GM21619 (cell line): ENCODE measurements around the gene EVI2A.
"Not testable (repeated sequence)": the region's sequence is repeated elsewhere in the genome, so short reads cannot be mapped to it uniquely, and the experiment has no call there.

Experiments used
- ATAC-seq: cut with Tn5 transposase; IDR thresholded peaks from one replicate; pipeline ENCODE4 v1.9.1; 2021; ENCODE audit not compliant: unreplicated experiment

The EVI2A gene

GRCh38 chr17:31313982-31314781 is 7.2 kb downstream of the EVI2A start, which contains the start of gene EVI2B:
TSS of gene EVI2B (minus strand) at chr17:31314054. CDS start at chr17:31305609, 8,445 bp downstream.
- no peak for ATAC-seq

GRCh38 chr17:31312223-31312622 is 9.2 kb downstream of the EVI2A start:
- not testable (repeated sequence) for ATAC-seq

GRCh38 chr17:31311526-31311925 is 9.9 kb downstream of the EVI2A start:
- ATAC-seq, result no peak

GRCh38 chr17:31310886-31311285 is 10.5 kb downstream of the EVI2A start:
- no peak for ATAC-seq

- ATAC-seq, result no peak
Observed at GRCh38 chr17:31310260-31310659, 11.2 kb downstream of the EVI2A start.

- no peak for ATAC-seq
Observed at GRCh38 chr17:31309556-31309955, 11.9 kb downstream of the EVI2A start.

GRCh38 chr17:31308372-31309334 is 12.8 kb downstream of the EVI2A start:
- no peak for ATAC-seq

- ATAC-seq, result no peak
Observed at GRCh38 chr17:31307640-31308039, 13.8 kb downstream of the EVI2A start.

GRCh38 chr17:31299624-31300023 is 21.8 kb downstream of the EVI2A start:
- ATAC-seq, result no peak

GRCh38 chr17:31297090-31297489 is 24.3 kb downstream of the EVI2A start, which contains the start of gene OMG:
TSS of gene OMG (minus strand) at chr17:31297239. CDS start at chr17:31296331, 908 bp downstream.
- no peak for ATAC-seq

- no peak for ATAC-seq
Observed at GRCh38 chr17:31296142-31296541, 25.3 kb downstream of the EVI2A start.

GRCh38 chr17:31295489-31295871 is 25.9 kb downstream of the EVI2A start:
- no peak for ATAC-seq

- no peak for ATAC-seq
Observed at GRCh38 chr17:31294820-31295488, 26.5 kb downstream of the EVI2A start.

- no peak for ATAC-seq
Observed at GRCh38 chr17:31294231-31294630, 27.2 kb downstream of the EVI2A start.

GRCh38 chr17:31293581-31293980 is 27.8 kb downstream of the EVI2A start:
- no peak for ATAC-seq

- no peak for ATAC-seq
Observed at GRCh38 chr17:31291820-31292219, 29.6 kb downstream of the EVI2A start.

GRCh38 chr17:31289790-31290189 is 31.6 kb downstream of the EVI2A start:
- ATAC-seq, result no peak

- not testable (repeated sequence) for ATAC-seq
Observed at GRCh38 chr17:31287932-31288331, 33.5 kb downstream of the EVI2A start.

- ATAC-seq, result no peak
Observed at GRCh38 chr17:31286587-31286986, 34.8 kb downstream of the EVI2A start.

- no peak for ATAC-seq
Observed at GRCh38 chr17:31283841-31284240, 37.6 kb downstream of the EVI2A start.

GRCh38 chr17:31281061-31281460 is 40.4 kb downstream of the EVI2A start:
- no peak for ATAC-seq
